ENCODE measurements around the gene SLC22A25.
"Not testable (repeated sequence)": the region's sequence is repeated elsewhere in the genome, so short reads cannot be mapped to it uniquely, and the experiment has no call there.

Gene SLC22A25

DNA sequence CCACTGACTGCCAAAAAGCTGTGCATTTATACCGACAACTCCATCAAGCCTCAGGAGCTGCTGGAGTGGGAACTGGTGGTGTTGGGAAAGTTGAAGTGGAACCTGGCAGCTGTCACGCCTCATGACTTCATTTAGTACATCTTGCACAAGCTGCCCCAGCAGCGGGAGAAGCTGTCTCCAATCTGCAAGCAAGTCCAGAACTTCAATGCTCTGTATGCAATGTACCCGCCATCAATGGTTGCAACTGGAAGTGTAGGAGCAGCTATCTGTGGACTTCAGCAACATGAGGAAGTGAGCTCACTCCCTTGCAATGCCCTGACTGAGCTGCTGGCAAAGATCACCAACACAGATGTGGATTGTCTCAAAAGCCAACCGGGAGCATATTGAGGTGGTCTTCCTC lies at the start of gene SLC22A25:
Gene SLC22A25, minus strand, starts transcription at position 67 of the 400 bp plus-strand sequence. CDS start 13,947 bp downstream, outside the sequence.
- DNase-seq (ENCODE audit: low spot score), result no peak

DNA sequence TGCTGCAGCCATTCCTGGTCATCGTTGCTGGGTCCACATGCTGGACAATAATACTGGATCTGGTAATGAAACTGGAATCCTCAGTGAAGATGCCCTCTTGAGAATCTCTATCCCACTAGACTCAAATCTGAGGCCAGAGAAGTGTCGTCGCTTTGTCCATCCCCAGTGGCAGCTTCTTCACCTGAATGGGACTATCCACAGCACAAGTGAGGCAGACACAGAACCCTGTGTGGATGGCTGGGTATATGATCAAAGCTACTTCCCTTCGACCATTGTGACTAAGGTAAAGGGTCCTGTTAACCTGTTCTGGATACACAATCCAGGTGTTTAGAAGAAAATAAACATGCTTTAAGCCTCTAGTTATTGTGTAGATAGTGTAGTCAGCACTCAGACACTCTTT lies 46.9 kb upstream of the SLC22A25 start:
- DNase-seq (ENCODE audit: low spot score), result no peak

GRCh38 chr11:63289658-63290057 lies 46.3 kb upstream of the SLC22A25 start:
- no peak for DNase-seq (ENCODE audit: low spot score)

- no peak for DNase-seq (ENCODE audit: low spot score)
Measured at GRCh38 chr11:63282579-63282978, 39.2 kb upstream of the SLC22A25 start.

DNA sequence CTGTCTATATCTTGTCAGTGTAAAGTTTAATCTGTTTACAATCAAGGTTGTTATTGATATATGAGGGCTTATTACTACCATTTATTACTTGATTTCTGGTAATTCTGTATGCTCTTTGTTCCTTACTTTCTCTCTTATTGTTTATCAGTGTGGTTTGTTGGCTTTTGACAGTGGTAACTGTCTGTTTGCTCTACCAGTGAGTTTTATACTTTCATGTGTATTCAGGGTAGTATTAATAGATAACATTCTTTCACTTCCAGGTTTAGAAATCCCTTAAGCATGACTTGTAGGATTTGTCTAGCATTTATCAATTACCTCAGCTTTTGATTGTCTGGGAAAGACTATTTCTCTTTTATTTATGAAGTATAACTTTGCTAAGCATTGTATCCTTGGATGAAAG lies 37.5 kb upstream of the SLC22A25 start:
- DNase-seq (ENCODE audit: low spot score), result no peak

- DNase-seq (ENCODE audit: low spot score), result no peak
Measured at GRCh38 chr11:63277345-63277943, 34.0 kb upstream of the SLC22A25 start.

- DNase-seq (ENCODE audit: low spot score), result peak; percentile 3
Measured at GRCh38 chr11:63274776-63275175, 31.4 kb upstream of the SLC22A25 start.

DNA sequence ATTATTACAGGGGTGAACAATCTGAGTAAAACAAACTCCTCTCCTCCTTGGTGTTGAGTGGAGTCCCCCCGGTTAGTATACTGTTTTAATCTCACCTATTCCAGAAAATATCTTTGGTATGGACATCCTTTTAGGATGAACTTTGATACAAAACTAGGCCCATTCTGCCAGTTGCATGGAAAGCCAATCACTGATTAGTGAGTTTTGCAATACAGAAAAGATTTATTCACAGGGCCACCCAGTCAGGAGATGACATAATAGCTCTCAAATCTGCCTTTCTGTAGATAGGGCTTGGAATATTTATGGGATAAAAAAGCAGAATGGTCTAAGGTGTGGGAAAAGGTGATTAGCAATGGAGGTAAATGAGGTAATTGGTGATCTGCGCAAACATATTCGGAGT lies 30.3 kb upstream of the SLC22A25 start:
- no peak for DNase-seq (ENCODE audit: low spot score)

GRCh38 chr11:63262547-63262946 lies 19.1 kb upstream of the SLC22A25 start:
- no peak for DNase-seq (ENCODE audit: low spot score)

- no peak for DNase-seq (ENCODE audit: low spot score)
Measured at GRCh38 chr11:63251312-63251711, 7.9 kb upstream of the SLC22A25 start.

DNA sequence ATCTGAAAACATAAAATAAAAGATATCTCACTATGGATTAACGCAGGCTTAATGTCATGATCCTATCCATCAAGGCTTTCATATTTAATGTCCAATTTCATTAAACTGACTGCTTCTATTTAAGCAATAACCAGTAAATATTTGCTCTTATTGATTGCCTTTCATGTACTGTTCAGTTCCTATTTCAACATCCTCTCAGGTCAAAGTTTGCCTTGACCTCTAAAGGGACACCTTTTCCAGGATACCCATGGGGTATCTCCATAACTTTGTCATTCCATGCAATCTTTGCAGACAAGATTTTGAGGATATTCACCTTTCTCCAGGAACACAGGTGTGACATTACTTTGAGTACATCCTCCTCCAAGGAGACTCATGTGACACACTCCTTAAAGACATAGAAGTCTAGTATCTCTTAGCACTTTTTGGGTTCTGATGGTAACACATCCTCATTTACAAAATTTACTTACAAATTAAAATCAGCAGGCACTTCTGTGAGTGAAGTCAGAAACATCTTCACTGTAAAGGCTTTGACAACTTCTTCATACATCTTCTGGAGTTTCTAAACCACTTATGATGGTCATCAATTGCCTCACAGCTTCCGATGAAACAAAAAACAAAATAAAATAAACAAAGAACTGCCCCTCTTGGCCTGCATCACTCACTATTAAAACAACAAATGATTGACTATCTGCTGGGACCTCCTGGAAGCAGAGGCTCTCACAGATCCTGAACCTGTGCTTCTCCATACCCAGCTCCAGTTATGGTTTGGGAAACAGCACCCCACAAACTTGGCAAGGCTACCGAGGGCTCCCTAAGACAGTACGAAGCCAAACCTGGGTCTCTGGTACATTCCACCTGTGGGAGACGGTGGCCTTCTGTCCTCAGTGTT lies 7.0 kb upstream of the SLC22A25 start:
- no peak for DNase-seq (ENCODE audit: low spot score)

GRCh38 chr11:63248966-63249365 lies 5.6 kb upstream of the SLC22A25 start:
- no peak for DNase-seq (ENCODE audit: low spot score)

GRCh38 chr11:63247237-63248002 lies 4.0 kb upstream of the SLC22A25 start:
- DNase-seq (ENCODE audit: low spot score), result not testable (repeated sequence)

- no peak for DNase-seq (ENCODE audit: low spot score)
Measured at GRCh38 chr11:63246045-63246444, 2.6 kb upstream of the SLC22A25 start.

DNA sequence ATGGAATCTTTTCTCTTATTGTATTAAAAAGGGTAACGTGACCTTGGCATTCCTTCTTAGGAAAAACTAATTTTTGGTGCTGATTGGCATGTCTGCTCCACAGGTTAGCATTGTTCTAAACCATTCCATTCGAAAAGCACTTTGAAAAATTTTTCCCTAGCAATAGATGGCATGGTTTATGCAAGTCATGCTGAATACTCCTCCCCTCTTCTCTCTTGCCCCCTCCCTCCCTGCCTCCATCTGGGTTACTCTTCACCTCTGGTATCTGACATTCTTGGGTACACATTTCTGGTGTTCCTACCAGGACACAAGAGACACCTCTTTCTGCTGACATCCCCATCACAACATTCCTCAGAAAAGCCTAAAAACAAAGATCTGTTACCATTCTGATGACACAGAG lies 1.5 kb upstream of the SLC22A25 start:
- no peak for DNase-seq (ENCODE audit: low spot score)

DNA sequence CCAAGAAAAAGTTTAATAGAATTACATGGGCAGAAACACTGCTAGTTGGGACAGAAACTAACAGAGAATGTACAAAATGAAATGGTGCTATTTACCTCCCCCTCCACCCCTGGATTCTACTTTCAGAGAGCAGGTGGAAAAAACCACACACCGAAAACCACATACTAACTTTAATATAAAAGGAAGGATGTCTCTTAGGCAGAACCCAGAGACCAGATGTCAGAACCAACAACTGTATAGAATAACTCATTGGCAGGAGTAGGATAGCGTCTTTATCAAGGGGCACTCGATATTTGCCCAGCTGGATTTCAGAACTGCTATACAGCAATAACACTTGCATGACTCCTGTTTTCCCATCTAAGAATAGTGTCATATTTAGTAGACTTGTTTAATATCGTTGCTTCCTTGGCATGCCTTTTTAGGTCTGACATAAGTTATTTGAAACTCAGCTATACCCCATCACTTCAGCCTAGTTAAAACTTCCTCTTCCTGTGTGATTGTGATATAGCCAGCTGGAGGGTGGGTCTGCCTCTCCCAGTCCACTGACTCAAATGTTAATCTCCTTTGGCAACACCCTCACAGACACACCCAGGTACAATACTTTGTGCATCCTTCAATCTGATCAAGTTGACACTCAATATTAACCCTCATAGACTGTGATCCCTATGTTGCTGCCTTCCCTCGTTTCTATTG lies 1.2 kb downstream of the SLC22A25 start:
- DNase-seq (ENCODE audit: low spot score), result no peak

- DNase-seq (ENCODE audit: low spot score), result no peak
Measured at GRCh38 chr11:63240791-63241379, 2.5 kb downstream of the SLC22A25 start.

- DNase-seq (ENCODE audit: low spot score), result no peak
Measured at GRCh38 chr11:63240098-63240497, 3.3 kb downstream of the SLC22A25 start.

- DNase-seq (ENCODE audit: low spot score), result no peak
Measured at GRCh38 chr11:63239254-63239653, 4.1 kb downstream of the SLC22A25 start.

DNA sequence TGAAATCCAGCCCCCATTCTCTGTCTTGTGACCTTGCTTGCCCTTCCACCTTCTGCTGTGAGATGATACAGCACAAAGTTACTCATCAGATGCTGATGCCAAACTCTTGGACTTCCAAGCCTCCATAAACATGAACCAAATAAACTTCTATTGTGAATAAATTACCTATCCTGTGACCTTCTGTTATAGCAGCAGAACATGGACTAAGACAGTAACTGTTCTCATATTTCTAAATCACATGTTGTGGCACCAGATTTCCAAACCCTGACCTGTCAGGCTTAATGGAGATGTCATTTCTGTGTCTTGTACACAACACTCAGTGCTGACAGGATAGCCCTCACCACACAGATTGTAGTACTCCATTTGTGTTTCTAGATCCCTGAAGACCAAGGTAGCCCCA lies 6.0 kb downstream of the SLC22A25 start:
- no peak for DNase-seq (ENCODE audit: low spot score)

Data from cerebellar cortex (tissue), 1 donor.